SK-N-SH (cell line): ENCODE results near the gene RAB24. TPM values are rescaled to one million over a fixed set of nuclear protein-coding genes. Genes with fewer than 3 reads are reported as not detected.

Experiments used
- CTCF ChIA-PET: fragments of 300-600, 350-600 bp; formaldehyde crosslinking; extraction: SDS; loops from one replicate; lab custom pipeline; 2021; lab: Yijun Ruan, JAX
- POLR2A ChIA-PET: fragments of 350-600 bp; sonication (Branson Sonifier 250); formaldehyde crosslinking; extraction: SDS; loops from one replicate; lab custom pipeline; 2020; ENCODE audit warnings: antibody characterized with exemption, inconsistent platforms; lab: Yijun Ruan, JAX
- DNase-seq: peaks from one replicate; pipeline ENCODE4 v3.0.0; 2012
- H2AFZ ChIP-seq: fragments of 200-600 bp; sonication (generic); 2 replicates; pipeline ENCODE4 v1.8.1; 2016; ENCODE audit warnings: antibody characterized with exemption, mild to moderate bottlenecking, low read depth
- H3F3A ChIP-seq: fragments of 200-600 bp; sonication (generic); replicated peaks from 2 replicates; pipeline ENCODE3; 2016; ENCODE audit warnings: antibody characterized with exemption, mild to moderate bottlenecking; ENCODE audit not compliant: insufficient read depth
- H3K27ac ChIP-seq, 2 experiments: fragments of 200-500 bp in 1 of 2; fragments of 200-600 bp in 1 of 2; sonication (Bioruptor generic) in 1 of 2; sonication (generic), shearing (Covaris generic) in 1 of 2; 2 replicates each; pipeline versions ENCODE4 v1.5.1 to v1.6.1; 2014 to 2016; ENCODE audit warnings: low read depth in 2 of 2, inconsistent platforms in 1 of 2, low read length in 1 of 2, mild to moderate bottlenecking in 1 of 2, mixed read lengths in 1 of 2
- H3K27me3 ChIP-seq: fragments of 200-600 bp; sonication (generic), shearing (Covaris generic); 2 replicates; pipeline ENCODE4 v1.6.1; 2016; ENCODE audit warnings: mixed run types; ENCODE audit not compliant: insufficient read depth
- H3K36me3 ChIP-seq, 2 experiments: fragments of 200-500 bp in 1 of 2; fragments of 200-600 bp in 1 of 2; sonication (Bioruptor generic) in 1 of 2; sonication (generic) in 1 of 2; replicated peaks in 1 of 2; 2 replicates each; pipeline versions ENCODE3 to v1.5.1; 2014 to 2016; ENCODE audit warnings: low read length in 1 of 2, mild to moderate bottlenecking in 1 of 2; ENCODE audit not compliant: insufficient read depth in 2 of 2, control insufficient read depth in 1 of 2
- H3K4me1 ChIP-seq, 2 experiments: fragments of 200-500 bp in 1 of 2; fragments of 200-600 bp in 1 of 2; sonication (Bioruptor generic) in 1 of 2; sonication (generic), shearing (Covaris generic) in 1 of 2; 2 replicates each; pipeline versions ENCODE4 v1.5.1 to v1.6.1; 2014 to 2016; ENCODE audit warnings: low read depth in 1 of 2, low read length in 1 of 2, mixed run types in 1 of 2; ENCODE audit not compliant: insufficient read depth in 2 of 2, control insufficient read depth in 1 of 2
- H3K4me2 ChIP-seq: fragments of 200-600 bp; sonication (generic), shearing (Covaris generic); 2 replicates; pipeline ENCODE4 v1.6.1; 2017; ENCODE audit warnings: mixed run types
- H3K4me3 ChIP-seq, 2 experiments: fragments of 200-500 bp in 1 of 2; fragments of 200-600 bp in 1 of 2; sonication (Bioruptor generic) in 1 of 2; sonication (generic), shearing (Covaris generic) in 1 of 2; 2 replicates each; pipeline versions ENCODE4 v1.5.1 to v1.8.1; 2014 to 2016; ENCODE audit warnings: low read depth in 2 of 2, inconsistent platforms in 1 of 2, low read length in 1 of 2, mild to moderate bottlenecking in 1 of 2, mixed read lengths in 1 of 2, moderate library complexity in 1 of 2
- H3K79me2 ChIP-seq: fragments of 200-600 bp; sonication (generic); 2 replicates; pipeline ENCODE4 v1.8.1; 2017; ENCODE audit warnings: mild to moderate bottlenecking; ENCODE audit not compliant: insufficient read depth
- H3K9ac ChIP-seq: fragments of 200-600 bp; sonication (generic); 2 replicates; pipeline ENCODE4 v1.6.1; 2017; ENCODE audit warnings: mixed run types
- H3K9me2 ChIP-seq: fragments of 200-600 bp; sonication (generic); 2 replicates; pipeline ENCODE4 v1.6.1; 2017; ENCODE audit warnings: mixed run types
- H3K9me3 ChIP-seq: fragments of 200-600 bp; sonication (generic); 2 replicates; pipeline ENCODE4 v1.6.1; 2017; ENCODE audit warnings: mixed run types, mild to moderate bottlenecking, moderate library complexity
- H4K20me1 ChIP-seq: fragments of 200-600 bp; sonication (generic); 2 replicates; pipeline ENCODE4 v1.6.1; 2017; ENCODE audit warnings: mild to moderate bottlenecking, mixed run types; ENCODE audit not compliant: insufficient read depth
- ELF1 ChIP-seq: IDR thresholded peaks from 2 replicates; pipeline ENCODE4 v1.4.0; 2012
- EP300 ChIP-seq, 2 experiments: IDR thresholded peaks; 2 replicates each; pipeline versions ENCODE4 v1.4.0 to v1.6.1; 2012; ENCODE audit warnings: borderline replicate concordance in 1 of 2, low read depth in 1 of 2, low read length in 1 of 2
- FOXM1 ChIP-seq: IDR thresholded peaks from 2 replicates; pipeline ENCODE4 v1.4.0; 2012; ENCODE audit warnings: low read depth, mild to moderate bottlenecking
- GATA2 ChIP-seq: sonication (generic); formaldehyde crosslinking; IDR thresholded peaks from 2 replicates; pipeline ENCODE4 v1.5.0; 2020; ENCODE audit warnings: mild to moderate bottlenecking, missing genetic modification reagents
- IRF3 ChIP-seq: fragments of 150-350 bp; IDR thresholded peaks from 2 replicates; pipeline ENCODE4 v1.6.1; 2016; ENCODE audit warnings: mild to moderate bottlenecking, low read depth, low read length
- MEF2A ChIP-seq: IDR thresholded peaks from 2 replicates; pipeline ENCODE4 v1.4.0; 2012; ENCODE audit warnings: low read depth, borderline replicate concordance
- NFIC ChIP-seq: IDR thresholded peaks from 2 replicates; pipeline ENCODE4 v1.4.0; 2012; ENCODE audit warnings: borderline replicate concordance
- POLR2AphosphoS5 ChIP-seq: IDR thresholded peaks from 2 replicates; pipeline ENCODE4 v1.6.1; 2012; ENCODE audit warnings: low read depth, low read length
- RAD21 ChIP-seq: IDR thresholded peaks from 2 replicates; pipeline ENCODE4 v1.6.1; 2012; ENCODE audit warnings: mild to moderate bottlenecking, low read length
- RCOR1 ChIP-seq: fragments of 150-350 bp; IDR thresholded peaks from 2 replicates; pipeline ENCODE4 v1.6.1; 2017; ENCODE audit warnings: antibody characterized with exemption, low read length
- RFX5 ChIP-seq: IDR thresholded peaks from 2 replicates; pipeline ENCODE4 v1.6.1; 2012; ENCODE audit warnings: mild to moderate bottlenecking, improper control_type of control experiment, low read length
- RXRA ChIP-seq: IDR thresholded peaks from 2 replicates; pipeline ENCODE4 v1.4.0; 2012; ENCODE audit warnings: low read depth, mild to moderate bottlenecking, borderline replicate concordance
- SIN3A ChIP-seq: IDR thresholded peaks from 2 replicates; pipeline ENCODE4 v1.6.1; 2012; ENCODE audit warnings: low read depth, mild to moderate bottlenecking, low read length, moderate library complexity, borderline replicate concordance
- SMC3 ChIP-seq: IDR thresholded peaks from 2 replicates; pipeline ENCODE4 v1.6.1; 2012; ENCODE audit warnings: low read depth, low read length, improper control_type of control experiment
- TAF1 ChIP-seq: IDR thresholded peaks from 2 replicates; pipeline ENCODE4 v1.6.1; 2012; ENCODE audit warnings: low read depth, mild to moderate bottlenecking, low read length, moderate library complexity, borderline replicate concordance
- TCF12 ChIP-seq: IDR thresholded peaks from 2 replicates; pipeline ENCODE4 v1.4.0; 2012
- TEAD4 ChIP-seq: IDR thresholded peaks from 2 replicates; pipeline ENCODE4 v1.4.0; 2012; ENCODE audit warnings: mild to moderate bottlenecking, borderline replicate concordance; ENCODE audit not compliant: insufficient read depth
- USF2 ChIP-seq: fragments of 150-350 bp; IDR thresholded peaks from 2 replicates; pipeline ENCODE4 v1.6.1; 2017; ENCODE audit warnings: antibody characterized with exemption, low read length, low read depth, borderline replicate concordance
- YY1 ChIP-seq: IDR thresholded peaks from 2 replicates; pipeline ENCODE4 v1.4.0; 2012; ENCODE audit warnings: low read depth, mild to moderate bottlenecking
- ZBTB33 ChIP-seq: IDR thresholded peaks from 2 replicates; pipeline ENCODE4 v1.4.0; 2012; ENCODE audit warnings: low read depth, borderline replicate concordance
- WGBS: methylation state at CpG from one replicate; pipeline ENCODE4 v1.1.6; 2017; ENCODE audit warnings: low lambda C conversion rate; 5-methylcytosine and 5-hydroxymethylcytosine counted together
- polyA plus RNA-seq, 3 experiments: library from polyadenylated mRNA; depleted of rRNA; stranded (reverse); fragments of >200 nt; gene quantifications; 2 replicates each; pipeline ENCODE4 v1.2.3, GENCODE V29; 2012

The RAB24 gene
- polyA plus RNA-seq, 1 of the 3 experiments (the other 2 are of a cell fraction) = 101 TPM

DNA sequence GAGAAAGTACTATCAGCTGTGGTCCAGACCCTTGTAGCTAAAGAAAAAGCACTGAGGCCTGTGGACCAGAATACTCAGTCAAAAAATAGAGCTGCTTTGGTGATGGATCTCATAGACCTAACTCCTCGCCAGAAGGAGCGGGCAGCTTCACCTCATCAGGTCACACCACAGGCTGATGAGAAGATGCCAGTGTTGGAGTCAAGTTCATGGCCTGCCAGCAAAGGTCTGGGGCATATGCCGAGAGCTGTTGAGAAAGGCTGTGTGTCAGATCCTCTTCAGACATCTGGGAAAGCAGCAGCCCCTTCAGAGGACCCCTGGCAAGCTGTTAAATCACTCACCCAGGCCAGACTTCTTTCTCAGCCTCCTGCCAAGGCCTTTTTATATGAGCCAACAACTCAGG is 8.9 kb downstream of the RAB24 start:
- POLR2A ChIA-PET = no interaction called here
- CTCF ChIA-PET = interaction anchor here (0.7 to 2.4 kb wide), 7 partner anchors 7 to 183 kb away, joined by 3 to 8 read pairs (median 5); partner anchors contain the start of genes PRELID1 and RAB24
- no peaks in the 10 kb centered on the region for H3F3A ChIP-seq
- H3K9me2 ChIP-seq = no peaks in the 10 kb centered on the region
- WGBS = 95% methylated on average over 2 of the region's 3 CpGs
- no peaks in the 10 kb centered on the region for H4K20me1 ChIP-seq
- TF ChIP-seq SMC3 = no peak
- TF ChIP-seq ZBTB33 = no peak
- TF ChIP-seq TEAD4 = no peak
- TF ChIP-seq RXRA = no peak
- no peak for TF ChIP-seq EP300 (IDR thresholded peaks at IDR 0.05; ENCODE audit: borderline replicate concordance in 1 of 2, low read depth in 1 of 2, low read length in 1 of 2)
- TF ChIP-seq NFIC = no peak
- no peak for TF ChIP-seq FOXM1
- TF ChIP-seq RCOR1 = no peak
- TF ChIP-seq POLR2AphosphoS5 = no peak
- no peak for TF ChIP-seq TCF12
- TF ChIP-seq GATA2 (CRISPR knock-in tag) = no peak
- TF ChIP-seq YY1 = no peak
- TF ChIP-seq ELF1 = no peak
- no peak for TF ChIP-seq TAF1
- TF ChIP-seq USF2 = no peak
- no peak for TF ChIP-seq IRF3
- no peak for TF ChIP-seq RFX5
- TF ChIP-seq RAD21 = no peak
- TF ChIP-seq SIN3A = no peak
- TF ChIP-seq MEF2A = no peak
- DNase-seq = no peak
- peaks cover 0 to under 1% of the 10 kb centered on the region in 2 experiments; a peak in 1 of 4 replicates for H3K4me1 ChIP-seq
- no peak overlapping the region for H3K27ac ChIP-seq
- no peaks in the 10 kb centered on the region for H3K27me3 ChIP-seq
- peaks cover 41 to 73% of the 10 kb centered on the region in 2 experiments for H3K36me3 ChIP-seq
- no peak overlapping the region for H2AFZ ChIP-seq
- H3K9ac ChIP-seq = no peak overlapping the region
- H3K4me2 ChIP-seq = no peak overlapping the region
- no peak overlapping the region for H3K4me3 ChIP-seq
- H3K79me2 ChIP-seq = no peaks in the 10 kb centered on the region
- H3K9me3 ChIP-seq = no peaks in the 10 kb centered on the region
